Left ventricle myocardium superior (tissue), 1 donor: Measurements from ENCODE around the gene ATXN1. TPM values are rescaled to one million over a fixed set of nuclear protein-coding genes. Genes with fewer than 3 reads are reported as not detected.

Source experiments
- ATAC-seq: fragments of 200-7000 bp; cut with Tn5 transposase; one replicate; pipeline ENCODE4 v1.9.1; 2020; ENCODE audit warnings: mild to moderate bottlenecking, moderate library complexity
- DNase-seq: peaks from one replicate; pipeline ENCODE4 v3.0.0-alpha.2; 2020
- intact Hi-C: fragments of 100-400 bp; cut with micrococcal nuclease; formaldehyde crosslinking; loops from one replicate; pipeline ENCODE4 v1.11.0; 2022
- total RNA-seq: library from RNA; stranded (reverse); fragmentation: NEBNext Ultra II Directional; extraction: Animal tissue kit (Norgen Biotek cat#: 25700); gene quantifications from one replicate; pipeline ENCODE4 v1.2.1, GENCODE V29; 2021
- donor health status: DM: no; HTN: yes; CAD: no; lungs with severe emphysema.

ATXN1 gene
- total RNA-seq, 1 donor from 2014 or later: 45.2 TPM

DNA sequence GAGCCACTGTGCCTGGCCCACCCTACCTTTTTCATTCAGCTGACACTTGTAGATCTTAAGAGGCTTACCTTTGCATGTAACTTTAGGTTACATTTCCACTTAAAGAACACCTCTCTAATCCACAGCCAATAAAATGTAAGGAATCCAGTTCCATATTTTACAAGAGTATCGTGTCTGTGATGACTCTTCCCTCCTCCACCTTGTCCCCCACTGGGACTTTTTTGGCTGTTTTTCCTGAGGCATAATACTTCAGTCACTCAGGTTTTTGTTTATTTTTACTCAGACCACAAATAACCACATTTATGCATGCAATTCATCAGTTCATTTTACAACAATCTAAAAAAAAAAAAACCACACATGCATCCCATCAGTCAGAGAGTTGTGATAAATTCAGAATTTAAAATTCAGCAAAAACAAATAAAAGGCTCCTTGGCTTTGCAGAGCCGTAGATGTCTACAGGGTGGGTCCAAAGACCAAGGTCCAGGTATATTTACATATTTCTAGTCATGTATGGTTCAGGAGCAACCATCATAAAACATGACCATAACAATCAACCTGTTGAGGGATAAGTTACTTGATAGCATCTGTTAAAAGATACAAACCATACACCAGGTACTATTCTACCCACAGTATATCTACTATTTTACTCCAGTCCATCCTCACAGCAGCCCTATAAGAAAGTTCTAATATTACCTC is 9.9 kb downstream of the ATXN1 start:
- ATAC-seq: no peak
- no peak for DNase-seq
- intact Hi-C loops: no loop called here

GRCh38 chr6:16750566-16750965 is 10.7 kb downstream of the ATXN1 start:
- ATAC-seq (no peak), DNase-seq (no peak)
- intact Hi-C loops: no loop called here

DNA sequence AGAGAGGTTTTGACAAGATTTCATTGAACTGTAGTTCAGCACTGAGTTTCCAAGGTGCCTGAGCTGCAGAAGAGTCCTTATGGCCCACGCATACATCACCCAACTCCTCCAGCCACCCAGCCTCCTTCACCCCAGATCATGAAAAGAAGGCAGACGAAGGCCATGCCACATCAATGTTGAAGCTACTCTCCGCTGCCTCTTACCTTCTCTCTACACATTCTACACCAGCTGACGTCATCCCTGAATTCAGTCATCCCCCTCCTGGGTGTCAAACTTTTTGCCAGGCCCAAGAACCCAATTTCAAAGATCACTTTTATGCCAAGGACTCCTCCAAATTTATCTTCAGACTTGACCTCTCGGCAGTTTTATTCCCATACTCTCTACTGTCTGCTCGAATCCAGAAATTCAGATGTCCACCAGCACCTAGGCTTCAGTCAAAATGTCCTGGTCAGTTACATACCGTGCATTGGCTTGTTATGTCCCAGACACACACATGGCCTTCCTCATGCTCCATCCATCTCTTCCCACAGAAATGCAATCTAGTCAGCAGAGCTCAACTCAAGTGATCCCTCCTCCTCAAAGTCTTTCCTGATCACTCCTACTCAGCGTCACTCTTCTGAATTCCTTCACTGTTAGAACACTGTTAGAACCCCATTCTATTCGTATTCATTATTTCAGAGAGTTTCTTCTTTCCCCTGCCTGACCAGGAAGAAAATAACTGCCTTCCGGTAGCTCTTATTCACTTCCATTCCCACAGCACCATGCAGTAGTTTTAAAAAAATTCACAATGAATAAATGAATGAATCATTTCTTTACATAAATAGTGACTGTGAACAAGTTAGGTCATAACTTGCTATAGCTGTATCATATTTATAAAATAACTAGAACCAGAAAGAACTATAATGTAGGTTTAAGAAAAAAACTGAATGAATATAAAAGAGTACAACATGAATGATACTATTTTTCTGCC is 11.5 kb downstream of the ATXN1 start:
- intact Hi-C loops: no loop called here
- DNase-seq: no peak
- no peak for ATAC-seq

DNA sequence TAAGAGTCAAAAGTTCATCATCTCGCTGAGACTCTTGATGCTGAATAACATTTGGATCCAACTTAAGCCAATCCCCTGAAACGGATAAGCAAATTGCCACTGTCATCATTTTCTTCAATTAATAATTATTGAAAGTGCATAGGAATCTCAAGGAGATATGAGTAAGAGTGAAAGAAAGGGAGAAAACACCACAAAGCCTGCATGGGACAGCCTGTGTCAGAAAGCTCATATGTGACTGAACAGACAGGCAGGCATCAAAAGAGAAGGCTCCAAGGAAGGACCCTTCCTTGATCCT is 13.3 kb downstream of the ATXN1 start:
- no peak for DNase-seq
- no peak for ATAC-seq
- intact Hi-C loops: no loop called here

GRCh38 chr6:16747232-16748024 is 13.8 kb downstream of the ATXN1 start:
- intact Hi-C loops: no loop called here
- peak; percentile 56 for ATAC-seq

DNA sequence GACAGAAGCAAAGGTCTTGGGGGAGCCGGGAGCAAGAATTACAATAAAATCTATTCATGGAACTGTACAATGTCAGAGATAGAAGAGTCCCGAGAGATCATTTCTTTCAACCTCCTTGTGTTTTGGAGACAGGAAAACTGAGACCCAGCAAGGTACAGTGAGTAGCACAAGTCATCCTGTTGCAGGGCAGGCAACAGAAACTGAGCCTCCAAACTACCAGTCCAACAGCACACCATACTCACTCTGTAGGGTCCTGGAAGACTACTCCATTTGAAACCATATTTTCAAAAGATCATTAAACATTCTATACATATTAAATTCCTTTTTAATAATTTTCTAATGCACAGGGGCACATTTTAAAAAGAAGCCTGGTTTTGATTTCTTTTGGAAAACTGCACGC is 14.4 kb downstream of the ATXN1 start:
- ATAC-seq (no peak), DNase-seq (no peak)
- intact Hi-C loops: no loop called here

More at GRCh38 chr6:16747232-16748024, 13.8 kb downstream of the ATXN1 start:
- no peak for DNase-seq

DNA sequence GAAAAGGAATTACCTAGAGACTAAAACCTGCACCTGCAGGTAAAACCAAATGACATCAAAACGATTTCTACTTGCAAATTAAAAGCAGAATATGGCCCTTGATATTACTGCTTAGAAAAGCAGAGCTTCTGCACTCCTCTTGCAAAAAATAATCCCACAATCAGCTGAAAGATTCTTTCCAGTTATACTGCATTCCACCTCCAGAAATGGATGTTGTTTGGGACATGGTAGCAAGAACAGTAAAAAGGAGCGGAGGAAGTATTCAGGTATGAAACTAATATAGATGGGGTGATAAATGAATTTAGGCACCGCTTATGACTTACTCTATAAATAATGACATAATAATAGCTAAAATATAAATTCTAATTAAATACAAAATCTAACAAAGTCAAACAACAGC is 14.9 kb downstream of the ATXN1 start:
- DNase-seq: no peak
- no peak for ATAC-seq
- intact Hi-C loops: no loop called here

DNA sequence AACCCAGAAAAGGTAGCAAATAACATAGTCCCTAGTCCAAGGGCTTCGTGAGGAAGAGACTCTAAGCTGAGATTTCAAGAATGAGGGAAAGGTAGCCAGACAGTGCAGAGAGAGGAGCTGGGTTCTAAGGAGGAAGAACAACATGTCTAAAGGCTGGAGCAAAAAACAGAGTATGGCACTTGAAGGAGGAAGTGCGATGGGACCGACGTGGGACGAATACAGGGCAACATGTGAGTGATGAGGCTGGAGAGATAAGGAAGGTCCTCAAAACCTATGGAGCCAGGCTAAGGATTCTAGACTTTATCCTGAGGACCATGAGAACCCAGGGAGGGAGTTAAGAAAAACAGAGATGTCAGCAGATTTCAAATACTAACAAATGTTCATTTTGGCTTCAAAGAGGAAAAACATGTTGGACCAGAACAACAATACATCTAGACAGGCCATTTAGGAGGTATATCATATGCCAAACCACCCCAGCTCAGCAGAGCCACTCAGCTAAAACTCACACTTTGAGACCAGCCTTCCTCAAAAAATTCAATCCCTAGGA is 17.5 kb downstream of the ATXN1 start:
- ATAC-seq (no peak), DNase-seq (no peak)
- intact Hi-C loops: no loop called here

- DNase-seq (no peak), ATAC-seq (no peak)
- intact Hi-C loops: no loop called here
Measured at GRCh38 chr6:16742116-16742515, 19.1 kb downstream of the ATXN1 start.

DNA sequence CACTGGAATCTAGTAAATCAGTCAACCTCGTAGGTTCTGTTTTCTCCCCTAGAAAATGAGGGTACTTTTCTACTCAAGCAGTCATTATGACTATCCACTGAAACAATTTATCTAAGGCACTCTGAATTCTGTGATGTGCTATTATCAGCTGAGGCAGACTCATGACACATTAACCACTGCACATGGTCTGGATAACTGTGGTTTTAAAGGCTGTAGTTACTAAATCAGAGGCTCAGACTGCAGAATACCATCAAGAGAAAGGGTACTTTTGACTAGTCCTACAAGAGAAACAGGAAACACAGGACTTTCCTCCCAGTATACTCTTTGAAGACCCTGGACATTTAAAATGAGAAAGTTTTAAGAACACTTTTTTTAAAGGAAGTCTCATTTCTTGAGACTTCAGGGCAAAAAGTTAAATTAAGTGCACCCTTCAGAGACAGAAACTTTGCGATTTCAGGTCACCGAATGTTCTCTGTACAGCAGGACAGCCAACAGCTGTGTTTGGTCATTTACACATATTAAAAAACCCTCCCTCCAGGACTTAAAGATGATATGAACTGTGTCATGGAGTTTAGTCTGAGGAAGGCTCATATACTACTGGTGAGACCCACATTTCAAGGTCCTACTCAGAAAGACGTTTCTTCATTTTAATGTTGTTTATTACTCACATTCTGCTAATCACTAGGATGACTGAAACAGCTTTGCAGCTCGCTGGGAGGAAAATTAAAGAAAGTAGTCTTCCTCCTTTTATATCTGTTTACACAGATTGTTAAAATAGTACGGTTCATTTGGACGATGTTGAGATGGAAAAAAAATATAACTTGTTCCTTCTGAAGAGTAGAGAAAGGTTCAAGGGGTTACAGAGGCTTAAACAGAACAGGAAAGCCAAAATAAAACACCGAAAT is 19.9 kb downstream of the ATXN1 start:
- intact Hi-C loops: no loop called here
- peak; percentile 49 for ATAC-seq
- DNase-seq: no peak

DNA sequence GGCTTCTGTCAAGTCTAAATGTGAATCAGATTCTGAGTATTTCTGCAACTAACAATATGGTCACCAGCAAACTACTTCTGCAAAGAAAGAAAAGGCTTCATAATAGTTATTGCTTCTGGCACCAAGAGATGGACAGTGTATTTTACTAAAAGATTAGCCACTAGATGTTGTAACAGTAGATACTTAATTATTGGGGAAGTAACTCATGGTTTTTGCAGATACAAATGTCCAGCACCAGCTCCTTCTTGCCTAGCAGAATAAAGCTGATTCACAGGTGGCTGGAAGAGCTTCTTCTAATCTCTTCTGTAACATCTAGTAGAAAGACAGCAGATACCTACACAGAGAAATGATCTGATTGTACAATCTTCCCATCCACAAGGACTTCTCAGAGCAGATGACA is 21.2 kb downstream of the ATXN1 start:
- DNase-seq (no peak), ATAC-seq (no peak)
- intact Hi-C loops: no loop called here

GRCh38 chr6:16739329-16739801 is 21.9 kb downstream of the ATXN1 start:
- DNase-seq (no peak), ATAC-seq (peak; percentile 23)
- intact Hi-C loops: no loop called here

- intact Hi-C loops: no loop called here
- DNase-seq (no peak), ATAC-seq (no peak)
Measured at GRCh38 chr6:16737925-16738324, 23.3 kb downstream of the ATXN1 start.

- intact Hi-C loops: no loop called here
- DNase-seq (no peak), ATAC-seq (peak; percentile 51)
Measured at GRCh38 chr6:16736856-16737775, 24.1 kb downstream of the ATXN1 start.

- ATAC-seq (no peak), DNase-seq (no peak)
- intact Hi-C loops: no loop called here
Measured at GRCh38 chr6:16735014-16735413, 26.2 kb downstream of the ATXN1 start.

DNA sequence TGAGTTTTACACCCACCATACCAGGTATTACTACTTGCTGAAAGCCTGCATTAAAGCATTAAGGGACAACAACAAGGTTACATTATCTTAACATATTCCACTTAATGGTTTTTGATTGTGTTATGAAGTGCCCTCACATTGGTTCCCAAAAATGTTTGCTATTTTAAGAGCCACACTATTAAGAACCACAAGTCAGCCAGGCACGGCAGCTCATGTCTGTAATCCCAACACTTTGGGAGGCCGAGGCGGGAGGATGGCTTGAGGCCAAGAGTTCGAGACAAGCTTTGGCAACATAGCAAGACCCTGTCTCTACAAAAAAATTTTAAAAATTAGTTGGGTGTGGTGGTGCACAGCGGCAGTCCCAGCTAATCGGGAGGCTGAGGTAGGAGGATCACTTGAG is 28.2 kb downstream of the ATXN1 start:
- intact Hi-C loops: no loop called here
- peak; percentile 40 for DNase-seq
- peak; percentile 39 for ATAC-seq

DNA sequence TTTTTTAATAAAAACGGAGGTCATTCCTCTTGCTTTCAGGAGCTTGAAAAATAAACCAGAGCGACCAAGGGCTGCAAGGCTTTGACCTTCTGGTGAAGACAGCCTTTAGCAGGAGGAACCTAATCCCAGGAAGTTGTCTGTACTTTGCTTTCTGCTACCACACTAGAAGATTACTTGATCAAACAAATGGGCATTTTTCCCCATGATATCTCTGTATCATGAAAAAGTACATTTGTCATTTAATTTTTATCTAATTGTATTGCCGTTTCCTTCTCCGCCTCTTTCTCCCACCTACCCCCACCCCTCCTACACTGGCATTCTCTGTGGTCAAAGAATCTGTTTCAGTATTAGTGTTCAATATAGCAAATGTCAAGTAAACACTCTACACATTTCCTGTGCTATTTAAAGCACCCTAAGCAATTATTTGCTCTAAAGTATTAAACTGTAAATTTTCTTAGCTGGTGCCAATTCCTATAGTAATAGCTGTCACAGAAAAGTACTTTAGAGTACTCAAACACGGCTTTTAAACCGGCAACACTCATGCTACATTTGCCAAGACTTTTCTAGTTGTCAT is 29.7 kb downstream of the ATXN1 start:
- ATAC-seq: no peak
- intact Hi-C loops: no loop called here
- no peak for DNase-seq
